Measurements from ENCODE around the gene CTSZ. TPM values are rescaled to one million over a fixed set of nuclear protein-coding genes. Genes with fewer than 3 reads are reported as not detected.

The CTSZ gene
- total and polyA plus RNA-seq, 7 donors = 93.9 to 312 (median 127) TPM

DNA sequence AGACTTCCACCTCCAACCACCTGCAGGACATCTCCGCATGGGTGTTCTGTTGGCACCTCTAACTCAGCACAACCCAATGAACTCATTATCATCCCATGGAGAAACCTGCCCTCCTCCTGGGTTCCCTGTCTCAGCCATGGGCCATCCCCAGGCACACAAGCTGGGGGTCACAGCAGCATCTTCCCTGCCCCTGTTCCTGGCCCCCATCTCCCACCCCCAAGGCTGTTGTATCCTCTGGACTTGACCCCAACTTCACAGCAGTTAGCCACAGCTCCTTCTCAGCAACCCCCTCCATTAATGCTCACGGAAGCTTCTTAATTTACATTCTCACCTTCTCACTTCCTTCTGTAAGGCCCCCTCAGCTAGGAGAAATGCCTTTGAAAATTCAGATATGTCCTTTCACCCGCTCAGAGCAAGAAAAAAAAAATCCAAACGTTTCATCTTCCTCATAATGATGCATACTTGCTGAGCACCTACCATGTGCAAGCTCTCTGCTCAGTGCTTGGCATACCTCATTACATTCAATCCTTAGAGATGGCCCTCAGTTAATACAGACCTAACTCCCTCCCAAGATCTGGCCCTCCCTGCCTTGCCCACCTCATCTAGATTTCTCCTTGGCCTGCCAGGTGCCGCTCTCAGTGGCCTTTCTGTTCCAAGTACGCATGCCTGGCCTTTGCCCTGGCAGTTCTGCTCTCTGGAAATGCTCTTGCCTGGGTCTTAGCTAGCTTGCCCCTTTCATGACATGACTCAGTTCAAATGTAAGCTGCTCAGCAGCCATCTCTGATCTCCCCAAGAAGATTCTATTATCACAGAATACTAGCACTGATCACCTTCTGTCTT, 28.5 kb downstream of the CTSZ start:
- WGBS, 2 donors = 71 to 78% methylated on average over 6 of the region's 6 CpGs
- Histone ChIP-seq H3K27me3 (no peaks in the 10 kb centered on the region), H3K36me3 (no peaks in the 10 kb centered on the region), H3K27ac (no peak overlapping the region), H3K4me3 (no peak overlapping the region), H3K4me1 (peaks cover 0 to 18% (median 15%) of the 10 kb centered on the region in 4 donors), H3K9me3 (peaks cover 0 to 5% (median 0%) of the 10 kb centered on the region in 4 donors)
- intact Hi-C loops (cut with DNase I) = no loop called here
- TF ChIP-seq POLR2AphosphoS5 (IDR thresholded peaks at IDR 0.05) (no peak), EP300 (IDR thresholded peaks at IDR 0.05) (no peak), POLR2A (IDR thresholded peaks at IDR 0.05) (no peak)
- TF ChIP-seq, protein P1, sequence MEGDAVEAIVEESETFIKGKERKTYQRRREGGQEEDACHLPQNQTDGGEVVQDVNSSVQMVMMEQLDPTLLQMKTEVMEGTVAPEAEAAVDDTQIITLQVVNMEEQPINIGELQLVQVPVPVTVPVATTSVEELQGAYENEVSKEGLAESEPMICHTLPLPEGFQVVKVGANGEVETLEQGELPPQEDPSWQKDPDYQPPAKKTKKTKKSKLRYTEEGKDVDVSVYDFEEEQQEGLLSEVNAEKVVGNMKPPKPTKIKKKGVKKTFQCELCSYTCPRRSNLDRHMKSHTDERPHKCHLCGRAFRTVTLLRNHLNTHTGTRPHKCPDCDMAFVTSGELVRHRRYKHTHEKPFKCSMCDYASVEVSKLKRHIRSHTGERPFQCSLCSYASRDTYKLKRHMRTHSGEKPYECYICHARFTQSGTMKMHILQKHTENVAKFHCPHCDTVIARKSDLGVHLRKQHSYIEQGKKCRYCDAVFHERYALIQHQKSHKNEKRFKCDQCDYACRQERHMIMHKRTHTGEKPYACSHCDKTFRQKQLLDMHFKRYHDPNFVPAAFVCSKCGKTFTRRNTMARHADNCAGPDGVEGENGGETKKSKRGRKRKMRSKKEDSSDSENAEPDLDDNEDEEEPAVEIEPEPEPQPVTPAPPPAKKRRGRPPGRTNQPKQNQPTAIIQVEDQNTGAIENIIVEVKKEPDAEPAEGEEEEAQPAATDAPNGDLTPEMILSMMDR (IDR thresholded peaks at IDR 0.05) = no peak
- DNase-seq = no peak

GRCh38 chr20:58976061-58976730, 30.9 kb downstream of the CTSZ start:
- no peaks in the 10 kb centered on the region for H3K27me3 ChIP-seq
- 89% methylated on average over 3 of the region's 3 CpGs for WGBS, 2 donors
- intact Hi-C loops (cut with DNase I) = no loop called here

GRCh38 chr20:58975353-58975752, 31.7 kb downstream of the CTSZ start:
- H3K27me3 ChIP-seq = no peaks in the 10 kb centered on the region
- H3K9me3 ChIP-seq = peaks cover 0 to 5% (median 0%) of the 10 kb centered on the region in 4 donors
- intact Hi-C loops (cut with DNase I) = no loop called here
- H3K4me1 ChIP-seq = no peaks in the 10 kb centered on the region
- no peak for DNase-seq
- WGBS, 2 donors = 95 to 97% methylated on average over 1 of the region's 1 CpG
- TF ChIP-seq, protein P1 (IDR thresholded peaks at IDR 0.05) = no peak
- TF ChIP-seq POLR2A (IDR thresholded peaks at IDR 0.05) (no peak), POLR2AphosphoS5 (IDR thresholded peaks at IDR 0.05) (no peak)
- H3K27ac ChIP-seq = no peak overlapping the region
- no peaks in the 10 kb centered on the region for H3K36me3 ChIP-seq
- H3K4me3 ChIP-seq = no peak overlapping the region

More at GRCh38 chr20:58976061-58976730, 30.9 kb downstream of the CTSZ start:
- Histone ChIP-seq H3K4me3 (no peak overlapping the region), H3K36me3 (no peaks in the 10 kb centered on the region), H3K9me3 (peaks cover 0 to 5% (median 0%) of the 10 kb centered on the region in 4 donors), H3K27ac (no peak overlapping the region), H3K4me1 (peaks cover 0 to 4% (median 2%) of the 10 kb centered on the region in 4 donors)
- TF ChIP-seq EP300 (IDR thresholded peaks at IDR 0.05) (no peak), POLR2A (IDR thresholded peaks at IDR 0.05) (no peak), POLR2AphosphoS5 (IDR thresholded peaks at IDR 0.05) (no peak)
- TF ChIP-seq, protein P1 (IDR thresholded peaks at IDR 0.05) = no peak
- no peak for DNase-seq

GRCh38 chr20:58973866-58974265, 33.2 kb downstream of the CTSZ start:
- Histone ChIP-seq H3K4me1 (no peaks in the 10 kb centered on the region), H3K27me3 (no peaks in the 10 kb centered on the region), H3K9me3 (peaks cover 0 to 5% (median 0%) of the 10 kb centered on the region in 4 donors), H3K36me3 (no peaks in the 10 kb centered on the region), H3K27ac (no peak overlapping the region), H3K4me3 (no peak overlapping the region)
- intact Hi-C loops (cut with DNase I) = no loop called here
- DNase-seq = no peak
- whole genome bisulfite sequencing, 2 donors = 75 to 87% methylated on average over 3 of the region's 3 CpGs
- TF ChIP-seq POLR2AphosphoS5 (IDR thresholded peaks at IDR 0.05) (no peak), EP300 (IDR thresholded peaks at IDR 0.05) (no peak), POLR2A (IDR thresholded peaks at IDR 0.05) (no peak)
- TF ChIP-seq, protein P1 (IDR thresholded peaks at IDR 0.05) = no peak

Data from sigmoid colon (tissue), 7 donors.